Inflammatory macrophage treated with lipopolysaccharide for 4 hours (primary cell): ENCODE data around the gene SYT1.
"Not testable (repeated sequence)": the region's sequence is repeated elsewhere in the genome, so short reads cannot be mapped to it uniquely, and the experiment has no call there.

Experiments used
- DNase-seq: peaks from one replicate; pipeline ENCODE4 v3.0.0-alpha.2; 2020

Gene SYT1

DNA sequence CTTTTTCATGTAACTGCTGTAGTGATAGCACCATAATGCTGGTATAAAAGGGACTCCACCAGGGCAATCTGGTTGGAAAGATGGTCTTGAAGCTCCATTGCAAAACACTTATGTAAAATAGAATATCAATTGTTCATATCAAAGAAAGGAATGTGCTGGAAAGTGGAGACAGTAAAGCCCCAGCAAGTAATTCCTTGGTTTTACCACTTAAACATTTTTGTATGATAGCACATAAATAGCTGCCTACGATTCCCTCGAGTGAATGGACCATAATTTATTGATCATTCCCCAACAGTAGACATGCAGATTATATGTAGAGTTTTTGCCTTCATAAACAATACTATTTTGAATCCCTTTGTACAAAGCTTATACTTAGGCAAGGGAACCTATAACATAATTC lies 550.7 kb downstream of the SYT1 start:
- no peak for DNase-seq

- DNase-seq: no peak
These were observed 551.3 kb downstream of the SYT1 start for GRCh38 chr12:79415746-79416435.

DNA sequence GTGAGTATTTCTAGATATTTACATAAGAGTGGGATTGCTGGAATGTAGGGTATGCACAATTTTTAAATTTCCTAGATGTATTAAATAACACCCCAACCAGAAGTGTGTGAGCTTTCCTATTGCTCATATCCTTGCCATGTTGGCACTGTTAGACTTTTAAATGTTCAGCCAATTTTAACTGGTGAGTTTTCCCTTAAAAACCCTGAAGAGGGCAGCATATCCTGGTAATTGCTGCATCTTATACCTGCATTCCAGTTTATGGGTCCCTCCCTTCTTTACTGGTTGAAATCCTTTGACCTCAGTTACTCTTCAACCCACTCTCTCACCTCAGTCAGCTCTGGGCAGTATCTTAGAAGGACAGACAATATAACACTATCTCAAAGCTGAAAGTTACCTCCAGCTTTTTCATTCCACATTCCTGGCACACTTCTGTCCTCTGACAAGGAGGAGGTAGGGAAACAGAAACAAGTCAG lies 555.6 kb downstream of the SYT1 start:
- no peak for DNase-seq

DNA sequence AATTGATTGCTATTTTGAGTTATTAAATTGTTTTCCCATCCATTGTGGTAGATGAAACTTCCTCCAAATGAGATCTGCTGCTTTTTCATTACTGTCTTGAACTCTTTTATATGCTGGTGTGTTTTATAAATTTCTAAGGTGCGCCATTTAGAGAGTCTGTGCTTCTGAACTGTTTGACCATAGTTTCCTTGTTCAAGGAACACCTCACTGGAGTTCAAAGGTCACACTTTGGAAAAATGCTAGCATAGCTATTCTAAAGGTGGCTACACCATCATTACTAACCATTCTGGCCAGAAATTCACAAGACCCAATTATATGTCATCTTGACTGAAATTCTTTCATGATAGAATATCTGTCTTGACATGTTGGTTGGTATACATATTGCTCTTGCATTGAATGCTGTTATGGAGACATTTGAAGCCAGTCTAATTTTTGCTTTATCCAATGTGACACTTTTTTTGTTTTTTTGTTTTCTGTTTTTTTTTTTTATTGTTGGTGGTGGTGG lies 556.7 kb downstream of the SYT1 start:
- DNase-seq: no peak

- no peak for DNase-seq
These were observed 557.7 kb downstream of the SYT1 start for GRCh38 chr12:79422060-79422812.

DNA sequence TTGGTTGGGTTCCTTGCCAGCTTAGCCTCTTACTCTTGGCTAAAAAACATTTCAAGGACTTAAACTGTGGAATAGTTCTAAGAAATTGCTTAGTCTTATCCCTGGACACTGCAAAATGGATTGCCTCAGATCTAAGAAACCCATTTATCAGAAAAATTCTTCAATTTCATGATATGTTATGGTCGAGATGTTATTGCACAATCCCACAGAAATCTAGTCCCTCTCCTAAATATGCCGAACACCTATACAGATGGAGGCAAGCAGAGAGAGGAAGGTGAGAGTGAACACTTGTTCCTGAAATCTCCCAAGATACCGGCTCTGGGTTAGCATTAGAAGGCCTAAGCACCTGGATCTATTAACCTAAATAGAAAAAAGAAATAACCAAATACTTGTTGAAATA lies 559.0 kb downstream of the SYT1 start:
- no peak for DNase-seq

DNA sequence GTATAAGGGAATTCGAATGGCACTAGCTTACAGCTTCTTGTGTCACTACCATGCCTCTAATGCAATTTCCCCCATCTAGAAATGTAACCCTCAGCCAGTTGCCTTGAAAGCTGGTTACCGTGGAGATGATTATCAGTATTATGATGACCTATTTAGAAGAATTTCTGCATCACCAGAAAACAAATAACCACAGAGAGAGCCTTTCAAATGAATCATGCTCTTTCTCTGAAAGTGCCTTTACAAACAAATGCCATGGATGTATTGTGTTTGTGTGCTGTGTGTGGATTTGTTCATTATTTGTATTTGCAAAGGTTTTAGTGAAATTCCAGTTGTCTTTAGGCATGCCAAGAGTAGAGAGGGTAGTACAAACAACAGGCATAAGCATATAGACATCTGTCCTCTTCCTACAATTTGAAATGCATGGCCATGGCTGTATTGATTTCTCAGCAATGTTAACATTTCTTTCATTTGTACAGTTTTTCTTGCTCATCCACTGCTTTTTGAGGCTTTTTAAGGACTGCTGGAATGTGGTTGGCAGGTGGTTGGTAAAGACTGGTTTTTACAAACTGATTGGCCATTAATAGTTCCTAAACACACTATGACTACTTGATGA lies 559.6 kb downstream of the SYT1 start:
- no peak for DNase-seq

- DNase-seq: no peak
These were observed 561.5 kb downstream of the SYT1 start for GRCh38 chr12:79426121-79426520.

DNA sequence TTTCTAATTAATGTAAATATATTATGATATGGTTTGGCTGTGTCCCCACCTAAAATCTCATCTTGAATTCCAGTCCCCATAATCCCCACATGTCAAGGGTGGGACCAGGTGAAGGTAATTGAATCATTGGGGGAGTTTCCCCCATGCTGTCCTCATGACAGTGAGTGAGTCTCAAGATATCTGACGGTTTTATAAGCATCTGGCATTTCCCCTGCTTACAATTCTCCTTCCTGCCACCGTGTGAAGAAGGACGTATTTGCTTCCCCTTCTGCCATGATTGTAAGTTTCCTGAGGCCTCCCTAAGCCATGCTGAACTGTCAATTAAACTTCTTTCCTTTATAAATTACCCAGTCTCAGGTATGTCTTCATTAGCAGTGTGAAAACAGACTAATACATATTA lies 562.2 kb downstream of the SYT1 start:
- DNase-seq: not testable (repeated sequence)

DNA sequence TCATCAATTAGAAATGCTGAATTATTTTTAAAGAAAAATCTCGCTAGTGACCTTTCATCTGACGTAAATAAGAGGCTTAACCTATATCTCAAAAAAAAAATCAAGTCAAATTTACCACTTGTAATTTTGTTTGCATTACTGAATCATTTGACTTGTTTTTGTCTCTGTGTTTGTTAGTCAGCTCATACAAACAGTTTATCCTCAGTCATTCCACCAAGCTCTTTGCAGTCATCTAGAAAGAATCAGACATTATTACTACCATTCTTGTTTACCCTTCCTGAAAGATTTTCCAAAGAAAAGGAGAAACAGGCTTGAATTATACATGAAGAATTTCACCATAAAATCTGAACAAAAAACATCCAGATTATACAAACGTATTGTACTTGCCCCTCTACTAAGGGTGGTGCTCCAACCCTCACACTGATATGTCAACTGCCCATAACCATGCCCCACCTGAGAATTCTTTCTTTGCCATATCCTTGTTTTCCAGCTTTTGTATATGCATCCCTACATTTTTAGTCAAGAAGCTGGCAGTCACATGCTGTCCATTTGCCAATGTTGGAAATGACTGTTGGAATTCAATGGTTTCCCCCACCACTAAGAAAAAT lies 569.0 kb downstream of the SYT1 start:
- DNase-seq: no peak

DNA sequence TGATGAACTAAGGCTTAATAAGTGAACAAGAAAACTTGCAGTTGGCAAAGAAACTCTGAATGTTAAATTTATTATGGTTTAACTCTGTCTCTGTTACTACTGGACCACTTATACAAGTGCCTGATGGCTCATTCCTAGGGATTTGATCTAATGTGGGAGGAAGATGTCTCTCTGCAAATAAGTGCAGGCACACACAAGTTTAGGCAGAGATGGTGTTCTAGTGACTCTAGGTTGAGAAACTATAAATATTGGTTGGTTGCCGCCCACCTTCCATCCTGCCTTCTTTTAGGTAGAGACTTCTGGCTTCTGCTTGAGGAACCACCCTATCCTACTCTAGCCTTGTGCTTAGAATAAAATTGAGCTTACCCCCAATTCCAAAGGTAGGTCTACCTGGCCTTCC lies 570.0 kb downstream of the SYT1 start:
- DNase-seq: no peak

DNA sequence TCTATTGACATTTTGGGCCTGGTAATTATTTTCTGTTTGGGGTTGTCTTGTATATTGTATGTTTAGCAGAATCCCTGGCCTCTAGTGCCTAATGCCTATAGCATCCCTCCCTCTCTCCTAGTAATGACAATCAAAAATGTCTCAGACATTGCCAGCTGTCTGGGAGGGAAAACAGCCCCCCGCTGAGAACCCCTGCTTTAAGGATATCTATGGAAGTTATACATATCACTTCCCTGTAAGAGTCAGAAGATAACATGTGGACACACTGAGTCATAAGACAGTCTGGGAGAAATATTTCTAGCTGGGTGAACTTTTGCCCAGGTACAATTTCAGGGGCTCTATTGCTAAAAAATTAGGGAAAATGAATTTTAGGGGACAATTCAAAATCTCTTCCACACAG lies 571.2 kb downstream of the SYT1 start:
- no peak for DNase-seq

DNA sequence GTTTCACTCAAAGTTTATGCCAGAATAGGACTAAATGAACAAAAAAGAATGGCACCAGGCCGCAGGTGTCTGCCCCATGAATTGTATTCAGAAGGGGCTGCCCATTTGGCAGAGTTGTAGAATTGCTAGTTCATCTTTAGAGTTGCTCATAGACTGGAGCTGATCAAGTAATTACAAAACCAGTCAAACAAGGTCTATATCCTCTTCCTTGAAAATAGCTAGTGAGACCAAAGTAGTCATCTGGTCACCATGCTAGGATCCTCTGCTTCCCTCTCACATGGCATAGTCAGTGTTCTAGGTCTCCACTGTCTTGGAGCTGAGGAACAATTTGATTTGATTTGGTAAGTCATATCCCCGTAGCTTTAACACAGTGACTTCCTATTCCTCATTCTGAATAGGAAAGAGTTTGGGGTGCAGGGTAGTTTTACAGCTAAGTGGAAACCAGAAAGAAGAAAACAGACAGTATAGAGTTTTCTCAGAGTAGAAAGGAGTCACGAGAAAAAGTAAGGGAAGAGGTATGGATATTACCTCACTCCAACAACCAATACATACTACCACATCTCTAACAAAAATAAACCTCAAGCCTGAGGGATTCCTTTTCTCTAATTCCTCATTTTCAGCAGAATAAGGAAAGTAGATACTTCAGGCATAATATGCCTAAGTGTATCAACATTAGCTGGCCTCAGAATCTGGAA lies 574.1 kb downstream of the SYT1 start:
- DNase-seq: no peak

GRCh38 chr12:79439175-79439825 lies 574.7 kb downstream of the SYT1 start:
- DNase-seq: no peak

- no peak for DNase-seq
These were observed 577.0 kb downstream of the SYT1 start for GRCh38 chr12:79441534-79441933.

- DNase-seq: no peak
These were observed 577.8 kb downstream of the SYT1 start for GRCh38 chr12:79442396-79442795.

- no peak for DNase-seq
These were observed 579.5 kb downstream of the SYT1 start for GRCh38 chr12:79444089-79444488.

DNA sequence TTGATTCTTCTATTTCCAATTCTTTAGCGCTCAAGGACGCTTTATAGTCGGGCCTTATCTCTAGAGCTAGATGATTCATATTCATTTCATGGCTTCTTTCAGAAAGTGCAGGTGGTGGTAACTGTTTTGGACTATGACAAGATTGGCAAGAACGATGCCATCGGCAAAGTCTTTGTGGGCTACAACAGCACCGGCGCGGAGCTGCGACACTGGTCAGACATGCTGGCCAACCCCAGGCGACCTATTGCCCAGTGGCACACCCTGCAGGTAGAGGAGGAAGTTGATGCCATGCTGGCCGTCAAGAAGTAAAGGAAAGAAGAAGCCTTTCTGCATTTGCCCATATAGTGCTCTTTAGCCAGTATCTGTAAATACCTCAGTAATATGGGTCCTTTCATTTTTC lies 584.2 kb downstream of the SYT1 start:
- no peak for DNase-seq

DNA sequence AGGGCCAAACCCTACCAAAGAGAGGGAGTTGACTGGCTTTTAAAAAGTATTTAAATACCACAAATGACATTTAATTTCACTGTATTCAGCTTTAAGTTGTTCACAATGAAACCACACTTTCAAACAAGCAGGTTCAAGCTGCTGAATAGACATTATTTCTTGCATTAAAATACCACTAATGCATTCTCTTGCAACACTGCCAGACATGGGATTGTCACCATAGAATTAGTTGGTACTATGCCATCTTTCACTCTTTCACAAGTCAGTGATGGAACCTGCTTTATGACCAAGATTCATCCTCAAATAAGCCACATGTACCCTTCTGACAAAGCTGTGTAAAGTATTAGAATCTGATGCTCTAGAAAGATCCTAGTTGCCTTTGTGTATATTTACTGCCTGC lies 586.8 kb downstream of the SYT1 start:
- no peak for DNase-seq

GRCh38 chr12:79451978-79452377 lies 587.4 kb downstream of the SYT1 start:
- no peak for DNase-seq

DNA sequence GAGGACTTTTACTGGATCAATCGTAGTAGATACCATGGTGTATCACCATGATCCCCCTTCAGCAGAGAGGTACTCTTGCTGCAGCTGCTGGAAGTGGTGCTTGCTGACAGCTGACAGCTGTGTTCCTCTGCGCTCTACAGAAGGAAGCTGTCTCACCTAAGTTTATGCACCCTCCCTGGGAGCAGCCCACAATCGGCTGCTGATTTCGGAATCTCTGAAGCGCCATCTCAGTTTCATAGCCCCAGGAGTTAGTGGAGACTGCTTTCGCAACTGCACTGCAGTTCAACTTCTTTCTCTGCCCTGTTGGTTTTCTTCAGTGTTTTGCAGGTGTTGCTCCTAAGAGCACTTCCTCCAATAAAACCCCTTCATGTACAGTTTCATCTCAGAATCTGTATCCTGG lies 588.3 kb downstream of the SYT1 start:
- DNase-seq: no peak

- no peak for DNase-seq
These were observed 589.2 kb downstream of the SYT1 start for GRCh38 chr12:79453820-79454219.
